ENCODE results near the gene DLGAP4.

GRCh38 chr20:36308353-36308752 is 2.2 kb downstream of the DLGAP4 start:
- TF ChIP-seq MYC (IDR thresholded peaks at IDR 0.05; ENCODE audit: borderline replicate concordance, low read length) (no peak), CTCF (IDR thresholded peaks at IDR 0.05) (no peak), EHMT2 (IDR thresholded peaks at IDR 0.05; ENCODE audit: low read depth) (no peak), POLR2A (IDR thresholded peaks at IDR 0.05; ENCODE audit: low read length) (no peak), TP53 (CRISPR knock-in tag; IDR thresholded peaks at IDR 0.05) (no peak)
